Nucleus accumbens (tissue), 56 donors: ENCODE results near the gene WNT3.
"Not testable (repeated sequence)": the region's sequence is repeated elsewhere in the genome, so short reads cannot be mapped to it uniquely, and the experiment has no call there.

ENCODE experiments used
- DNase-seq, 56 donors: peaks; one replicate each; lab custom pipeline; 2025; lab: John Stamatoyannopoulos, UW

WNT3 gene

GRCh38 chr17:46769531-46770438 lies 48.7 kb downstream of the WNT3 start:
- DNase-seq = no peak

DNA sequence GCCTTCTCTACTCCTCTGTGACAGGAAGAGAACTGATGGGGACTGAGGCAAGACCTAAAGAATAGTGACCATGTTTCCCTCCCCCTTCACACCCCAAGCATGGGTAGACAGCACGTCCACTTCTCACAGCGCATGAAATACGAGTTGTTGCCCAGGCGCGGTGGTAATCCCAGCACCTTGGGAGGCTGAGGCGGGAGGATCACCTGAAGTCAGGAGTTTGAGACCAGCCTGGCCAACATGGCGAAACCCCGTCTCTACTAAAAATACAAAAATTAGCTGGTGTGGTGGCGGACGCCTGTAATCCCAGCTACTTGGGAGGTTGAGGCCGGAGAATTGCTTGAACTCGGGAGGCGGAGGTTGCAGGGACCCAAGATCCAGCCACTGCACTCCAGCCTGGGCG lies 49.6 kb downstream of the WNT3 start:
- not testable (repeated sequence) for DNase-seq

DNA sequence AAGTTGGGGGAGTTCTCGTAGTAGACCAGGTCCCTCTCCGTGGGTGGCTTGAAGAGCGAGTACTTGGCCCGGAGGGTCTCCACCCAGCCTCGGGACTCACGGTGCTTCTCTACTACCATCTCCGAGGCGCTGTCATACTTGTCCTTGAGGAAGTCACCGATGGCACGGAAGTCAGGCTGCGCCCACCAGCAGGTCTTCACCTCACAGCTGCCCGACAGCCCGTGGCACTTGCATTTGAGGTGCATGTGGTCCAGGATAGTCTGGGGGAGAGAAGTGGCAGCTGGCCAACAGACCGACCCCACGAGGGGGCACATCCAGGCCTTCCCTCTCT lies 50.0 kb downstream of the WNT3 start:
- no peak for DNase-seq

DNA sequence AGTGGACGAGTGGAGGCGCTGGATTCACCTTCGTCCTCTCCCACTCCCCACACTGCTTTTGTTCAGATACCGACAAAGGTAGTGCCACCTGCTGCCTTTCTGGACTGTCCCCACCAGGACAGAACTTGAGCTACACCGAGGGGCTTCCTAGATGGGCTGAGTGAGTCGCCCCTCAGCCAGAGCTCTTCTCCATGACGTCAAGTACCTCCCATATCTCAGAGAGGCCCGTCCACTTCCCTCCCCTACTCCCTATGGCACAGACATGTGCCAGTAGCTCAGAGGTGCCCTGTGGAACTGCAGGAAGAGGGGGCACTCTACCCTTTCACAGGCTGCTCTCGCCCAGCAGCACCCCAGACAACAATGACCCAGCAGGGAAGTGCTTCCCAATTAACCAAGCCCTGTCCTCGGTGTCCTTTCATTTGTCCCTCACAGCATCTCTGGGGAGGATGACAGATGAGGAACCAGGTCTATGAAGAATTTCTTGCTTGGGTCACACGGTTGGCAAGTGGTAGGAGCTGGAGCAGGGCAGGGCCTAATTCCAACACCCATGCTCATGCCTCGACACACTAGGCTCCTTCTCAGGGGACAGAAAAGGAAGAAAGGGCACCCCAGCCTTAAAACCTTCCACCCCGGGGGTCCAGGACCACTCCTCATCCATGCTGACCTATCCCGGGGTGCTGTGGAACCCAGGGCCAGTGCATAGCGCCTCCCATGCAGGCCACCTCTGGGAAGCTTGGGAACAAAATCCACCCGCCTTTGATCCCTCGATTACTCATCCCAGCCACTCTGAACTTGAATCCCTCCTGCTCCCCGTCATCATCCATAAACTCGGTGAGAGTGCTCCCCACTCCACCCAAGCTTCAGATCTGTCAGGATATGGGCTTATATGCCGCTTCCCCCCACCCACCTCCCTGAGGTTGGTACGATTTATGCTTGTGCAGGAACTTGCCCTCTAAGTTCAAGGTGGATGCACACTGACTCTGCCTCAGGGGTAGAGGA lies 51.7 kb downstream of the WNT3 start:
- DNase-seq = no peak

DNA sequence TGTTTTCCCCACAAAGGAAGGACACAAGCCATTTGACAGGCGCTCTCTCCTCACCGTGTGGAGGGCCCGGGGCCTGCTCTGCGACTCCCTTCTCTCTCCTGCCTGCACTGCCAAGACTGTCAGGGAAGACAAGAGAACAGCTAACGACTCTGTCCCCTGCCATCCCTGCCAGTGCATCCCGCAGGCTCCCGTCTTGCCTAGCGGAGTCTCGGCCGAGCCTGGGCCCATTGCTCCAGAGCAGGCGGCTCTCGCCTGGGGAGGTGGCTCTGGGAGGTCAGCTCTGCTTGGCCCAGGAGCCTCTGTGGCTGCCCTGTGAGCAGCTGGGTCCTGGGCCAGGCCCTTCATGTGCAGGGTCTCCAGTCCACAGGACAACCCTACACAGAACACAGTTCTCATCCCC lies 53.0 kb downstream of the WNT3 start:
- DNase-seq = no peak

- DNase-seq = peak in 7 of 56 donors; percentile 11 to 43 (median 24)
Measured at GRCh38 chr17:46764709-46765401, 53.6 kb downstream of the WNT3 start.

DNA sequence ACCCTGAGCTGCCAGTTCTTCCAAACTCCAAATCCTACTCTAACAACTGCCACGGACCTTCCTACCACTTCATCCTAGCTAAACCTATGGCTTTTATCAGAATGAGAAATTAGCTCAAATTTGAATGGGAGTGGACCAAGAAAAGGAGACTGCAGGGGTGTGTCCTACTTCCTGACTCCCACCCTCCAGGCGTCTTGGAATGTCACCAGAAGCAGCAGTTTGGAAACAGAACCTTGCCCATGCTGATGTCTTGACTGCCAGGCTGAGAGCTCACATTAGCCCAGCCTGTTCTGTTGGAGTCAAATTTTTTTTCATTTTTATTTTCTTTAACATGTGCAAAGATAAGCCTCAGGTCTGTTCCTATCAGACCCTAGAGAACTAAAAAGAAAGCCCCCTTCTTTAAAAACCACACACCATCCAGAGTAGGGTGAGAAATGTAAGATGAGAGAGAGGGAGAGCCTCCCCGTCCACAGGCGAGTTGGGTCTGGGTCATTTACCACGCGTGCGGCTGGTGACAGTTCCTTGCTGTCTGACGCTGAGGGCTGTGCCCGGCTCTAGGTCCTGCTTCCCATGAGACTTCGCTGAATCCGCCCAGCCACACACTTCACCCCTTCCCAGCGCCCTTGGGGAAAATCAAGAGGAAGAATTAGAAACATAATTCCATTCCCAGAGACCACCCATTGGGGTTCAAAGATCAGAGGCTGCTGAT lies 54.3 kb downstream of the WNT3 start:
- DNase-seq = no peak

- no peak for DNase-seq
Measured at GRCh38 chr17:46763416-46763815, 55.1 kb downstream of the WNT3 start.

DNA sequence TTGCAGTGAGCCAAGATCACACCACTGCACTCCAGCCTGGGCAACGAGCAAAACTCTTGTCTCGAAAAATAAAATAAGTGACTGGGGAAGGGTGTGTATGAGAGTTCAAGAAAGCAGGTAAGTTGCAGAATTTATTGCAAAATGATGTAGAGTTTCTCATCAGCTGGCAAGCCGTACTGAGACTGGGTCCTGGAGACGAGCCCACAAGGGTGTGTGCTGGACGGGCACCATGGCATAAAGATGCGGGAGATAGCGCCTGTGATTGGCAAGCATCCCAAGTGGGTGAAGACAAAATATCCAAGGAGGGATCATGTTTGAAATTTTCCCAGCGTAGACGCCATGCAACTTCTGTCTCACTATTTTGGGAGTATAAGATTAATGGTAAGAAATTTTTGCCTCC lies 59.4 kb downstream of the WNT3 start:
- no peak for DNase-seq

GRCh38 chr17:46758614-46759013 lies 59.9 kb downstream of the WNT3 start:
- no peak for DNase-seq

- not testable (repeated sequence) for DNase-seq
Measured at GRCh38 chr17:46757588-46757987, 60.9 kb downstream of the WNT3 start.

DNA sequence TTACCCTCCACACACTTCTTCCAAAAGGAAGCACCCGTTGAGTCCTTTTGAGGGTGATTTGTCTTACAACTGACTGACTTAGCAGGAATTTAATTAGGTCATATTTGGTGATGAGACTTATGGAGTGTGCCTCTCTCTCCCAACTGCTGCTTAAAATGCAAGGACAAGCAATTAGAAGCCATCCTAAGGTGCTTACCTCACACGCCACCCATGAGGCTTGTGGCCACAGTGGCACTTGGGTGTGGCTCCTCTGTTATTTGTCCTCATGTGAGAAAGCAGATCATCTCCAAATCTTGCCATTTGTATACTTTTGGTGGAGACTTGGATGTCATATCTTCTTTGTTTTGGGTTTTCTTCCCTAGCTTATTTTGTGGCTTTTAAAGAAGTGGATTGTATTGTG lies 61.6 kb downstream of the WNT3 start:
- no peak for DNase-seq

GRCh38 chr17:46756081-46756735 lies 62.3 kb downstream of the WNT3 start:
- no peak for DNase-seq

- DNase-seq = no peak
Measured at GRCh38 chr17:46753776-46754175, 64.7 kb downstream of the WNT3 start.

GRCh38 chr17:46751425-46751824 lies 67.1 kb downstream of the WNT3 start:
- DNase-seq = no peak

- DNase-seq = no peak
Measured at GRCh38 chr17:46745376-46745775, 73.1 kb downstream of the WNT3 start.

GRCh38 chr17:46744441-46744840 lies 74.1 kb downstream of the WNT3 start:
- DNase-seq = no peak

DNA sequence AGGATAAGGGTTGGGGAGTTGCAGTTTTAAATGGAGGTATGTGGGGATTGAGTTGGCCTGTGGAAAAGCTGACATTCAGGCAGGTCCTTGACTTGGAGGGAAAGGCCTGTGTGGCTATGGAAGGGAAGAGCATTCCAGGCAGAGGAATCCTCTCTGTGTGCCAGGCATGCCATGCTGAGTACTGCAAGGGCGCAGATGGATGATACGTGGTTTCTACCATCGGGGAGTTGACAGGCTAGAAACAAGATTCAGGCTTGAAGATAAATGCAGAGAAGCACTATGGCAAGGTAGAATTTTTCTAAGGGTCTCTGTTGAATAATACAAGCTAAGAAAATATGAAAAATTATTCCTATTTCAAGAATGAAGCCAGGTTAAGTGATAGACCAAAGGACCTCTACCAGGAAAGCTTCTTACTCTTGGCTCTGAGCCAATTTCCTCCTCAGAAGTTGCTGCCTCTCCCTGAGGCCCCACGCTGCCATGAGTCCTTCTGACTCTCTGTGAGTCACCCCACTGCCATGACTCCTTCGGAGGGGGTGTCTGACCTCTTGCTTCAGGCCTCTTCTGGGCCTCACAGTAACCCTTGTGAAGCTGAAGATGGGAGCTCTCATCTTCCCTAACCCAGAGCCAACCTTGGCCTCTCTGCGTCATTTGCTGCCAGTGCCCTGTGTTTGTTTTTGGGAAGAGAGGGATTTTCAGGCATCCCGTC lies 75.8 kb downstream of the WNT3 start:
- DNase-seq = no peak

- DNase-seq = no peak
Measured at GRCh38 chr17:46741122-46741730, 77.3 kb downstream of the WNT3 start.
